HEK293 (cell line): ENCODE data around the gene ZNF311.

Source experiments
- FEZF1 ChIP-seq: fragments of 450-650 bp; formaldehyde crosslinking; IDR thresholded peaks from 2 replicates; pipeline ENCODE4 v1.5.1; 2016; ENCODE audit warnings: missing biosample characterization, missing genetic modification characterization
- KLF10 ChIP-seq: fragments of 450-650 bp; IDR thresholded peaks from 2 replicates; pipeline ENCODE4 v1.5.1; 2018; ENCODE audit warnings: missing biosample characterization, mild to moderate bottlenecking, missing genetic modification characterization
- TCF7L2 ChIP-seq: IDR thresholded peaks from 2 replicates; pipeline ENCODE4 v1.6.1; 2011; ENCODE audit warnings: low read depth, mild to moderate bottlenecking, inconsistent platforms, low read length, moderate library complexity, borderline replicate concordance
- TRIM28 ChIP-seq: IDR thresholded peaks from 2 replicates; pipeline ENCODE4 v1.6.1; 2011; ENCODE audit warnings: low read length, control low read depth, borderline replicate concordance
- ZNF169 ChIP-seq: fragments of 450-650 bp; formaldehyde crosslinking; IDR thresholded peaks from 2 replicates; pipeline ENCODE4 v1.5.1; 2016; ENCODE audit warnings: missing biosample characterization, missing genetic modification characterization
- ZNF274 ChIP-seq, 2 experiments: fragments of 200-500 bp in 1 of 2; fragments of 450-650 bp in 1 of 2; sonication (Bioruptor generic) in 1 of 2; formaldehyde crosslinking in 1 of 2; IDR thresholded peaks; 2 replicates each; pipeline versions ENCODE4 v1.5.1 to v1.6.1; 2014 to 2016; ENCODE audit warnings: borderline replicate concordance in 1 of 2, inconsistent platforms in 1 of 2, low read length in 1 of 2, missing biosample characterization in 1 of 2, missing genetic modification characterization in 1 of 2
- ZNF521 ChIP-seq: fragments of 450-650 bp; formaldehyde crosslinking; IDR thresholded peaks from 2 replicates; pipeline ENCODE4 v1.5.1; 2017; ENCODE audit warnings: missing biosample characterization, mild to moderate bottlenecking, missing genetic modification characterization
- ZNF529 ChIP-seq: fragments of 450-650 bp; formaldehyde crosslinking; IDR thresholded peaks from 2 replicates; pipeline ENCODE4 v1.5.1; 2017; ENCODE audit warnings: missing genetic modification characterization, missing biosample characterization; ENCODE audit not compliant: insufficient replicate concordance
- ZNF654 ChIP-seq: fragments of 450-650 bp; formaldehyde crosslinking; IDR thresholded peaks from 2 replicates; pipeline ENCODE4 v1.5.1; 2016; ENCODE audit warnings: low read depth, missing biosample characterization, missing genetic modification characterization
- TF ChIP-seq, protein P1 (sequence below): IDR thresholded peaks from 2 replicates; pipeline ENCODE4 v1.6.1; 2011; ENCODE audit warnings: mild to moderate bottlenecking, low read depth, low read length, borderline replicate concordance
- TF ChIP-seq, protein P2 (sequence below): fragments of 450-650 bp; formaldehyde crosslinking; IDR thresholded peaks from 2 replicates; pipeline ENCODE4 v1.5.1; 2016; ENCODE audit warnings: missing biosample characterization, missing genetic modification characterization
- TF ChIP-seq, protein P3 (sequence below): fragments of 450-650 bp; formaldehyde crosslinking; IDR thresholded peaks from 2 replicates; pipeline ENCODE4 v1.5.1; 2016; ENCODE audit warnings: missing biosample characterization, missing genetic modification characterization

DNA sequence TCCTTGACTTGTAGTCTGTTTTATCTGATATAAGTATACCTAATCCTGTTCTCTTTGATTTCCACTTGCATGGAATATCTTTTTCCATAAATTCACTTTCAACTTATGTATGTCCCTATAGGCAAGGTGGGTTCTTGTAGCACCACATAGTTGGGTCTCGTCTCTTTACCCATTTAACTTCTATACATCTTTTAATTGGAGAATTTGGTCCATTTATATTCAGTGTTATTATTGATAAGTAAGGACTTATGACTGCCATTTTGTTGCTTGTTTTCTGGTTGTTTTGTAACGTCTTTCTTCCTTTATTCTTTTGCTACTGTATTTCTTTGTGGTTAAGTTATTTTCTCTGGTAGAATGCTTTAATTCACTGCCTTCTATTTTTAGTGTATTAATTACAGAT, 14.5 kb upstream of the ZNF311 start:
- no peak for TF ChIP-seq ZNF521 (tag by site-specific recombination)
- TF ChIP-seq KLF10 (tag by site-specific recombination) = no peak
- TF ChIP-seq ZNF274 (IDR thresholded peaks at IDR 0.05; ENCODE audit: low read length) = no peak
- TF ChIP-seq ZNF274 (tag by site-specific recombination; IDR thresholded peaks at IDR 0.05; ENCODE audit: borderline replicate concordance) = no peak
- TF ChIP-seq TCF7L2 = no peak
- TF ChIP-seq, protein P1, sequence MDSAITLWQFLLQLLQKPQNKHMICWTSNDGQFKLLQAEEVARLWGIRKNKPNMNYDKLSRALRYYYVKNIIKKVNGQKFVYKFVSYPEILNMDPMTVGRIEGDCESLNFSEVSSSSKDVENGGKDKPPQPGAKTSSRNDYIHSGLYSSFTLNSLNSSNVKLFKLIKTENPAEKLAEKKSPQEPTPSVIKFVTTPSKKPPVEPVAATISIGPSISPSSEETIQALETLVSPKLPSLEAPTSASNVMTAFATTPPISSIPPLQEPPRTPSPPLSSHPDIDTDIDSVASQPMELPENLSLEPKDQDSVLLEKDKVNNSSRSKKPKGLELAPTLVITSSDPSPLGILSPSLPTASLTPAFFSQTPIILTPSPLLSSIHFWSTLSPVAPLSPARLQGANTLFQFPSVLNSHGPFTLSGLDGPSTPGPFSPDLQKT = no peak
- TF ChIP-seq, protein P2, sequence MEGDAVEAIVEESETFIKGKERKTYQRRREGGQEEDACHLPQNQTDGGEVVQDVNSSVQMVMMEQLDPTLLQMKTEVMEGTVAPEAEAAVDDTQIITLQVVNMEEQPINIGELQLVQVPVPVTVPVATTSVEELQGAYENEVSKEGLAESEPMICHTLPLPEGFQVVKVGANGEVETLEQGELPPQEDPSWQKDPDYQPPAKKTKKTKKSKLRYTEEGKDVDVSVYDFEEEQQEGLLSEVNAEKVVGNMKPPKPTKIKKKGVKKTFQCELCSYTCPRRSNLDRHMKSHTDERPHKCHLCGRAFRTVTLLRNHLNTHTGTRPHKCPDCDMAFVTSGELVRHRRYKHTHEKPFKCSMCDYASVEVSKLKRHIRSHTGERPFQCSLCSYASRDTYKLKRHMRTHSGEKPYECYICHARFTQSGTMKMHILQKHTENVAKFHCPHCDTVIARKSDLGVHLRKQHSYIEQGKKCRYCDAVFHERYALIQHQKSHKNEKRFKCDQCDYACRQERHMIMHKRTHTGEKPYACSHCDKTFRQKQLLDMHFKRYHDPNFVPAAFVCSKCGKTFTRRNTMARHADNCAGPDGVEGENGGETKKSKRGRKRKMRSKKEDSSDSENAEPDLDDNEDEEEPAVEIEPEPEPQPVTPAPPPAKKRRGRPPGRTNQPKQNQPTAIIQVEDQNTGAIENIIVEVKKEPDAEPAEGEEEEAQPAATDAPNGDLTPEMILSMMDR (tag by site-specific recombination) = no peak
- TF ChIP-seq ZNF529 (tag by site-specific recombination) = no peak
- TF ChIP-seq ZNF169 (tag by site-specific recombination) = no peak
- no peak for TF ChIP-seq FEZF1 (tag by site-specific recombination)
- no peak for TF ChIP-seq TRIM28
- TF ChIP-seq, protein P3, sequence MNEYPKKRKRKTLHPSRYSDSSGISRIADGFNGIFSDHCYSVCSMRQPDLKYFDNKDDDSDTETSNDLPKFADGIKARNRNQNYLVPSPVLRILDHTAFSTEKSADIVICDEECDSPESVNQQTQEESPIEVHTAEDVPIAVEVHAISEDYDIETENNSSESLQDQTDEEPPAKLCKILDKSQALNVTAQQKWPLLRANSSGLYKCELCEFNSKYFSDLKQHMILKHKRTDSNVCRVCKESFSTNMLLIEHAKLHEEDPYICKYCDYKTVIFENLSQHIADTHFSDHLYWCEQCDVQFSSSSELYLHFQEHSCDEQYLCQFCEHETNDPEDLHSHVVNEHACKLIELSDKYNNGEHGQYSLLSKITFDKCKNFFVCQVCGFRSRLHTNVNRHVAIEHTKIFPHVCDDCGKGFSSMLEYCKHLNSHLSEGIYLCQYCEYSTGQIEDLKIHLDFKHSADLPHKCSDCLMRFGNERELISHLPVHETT (tag by site-specific recombination) = no peak
- TF ChIP-seq ZNF654 (tag by site-specific recombination) = no peak
